Measurements from ENCODE around the gene SYCE1. TPM values are rescaled to one million over a fixed set of nuclear protein-coding genes. Genes with fewer than 3 reads are reported as not detected.

The SYCE1 gene, protein sequence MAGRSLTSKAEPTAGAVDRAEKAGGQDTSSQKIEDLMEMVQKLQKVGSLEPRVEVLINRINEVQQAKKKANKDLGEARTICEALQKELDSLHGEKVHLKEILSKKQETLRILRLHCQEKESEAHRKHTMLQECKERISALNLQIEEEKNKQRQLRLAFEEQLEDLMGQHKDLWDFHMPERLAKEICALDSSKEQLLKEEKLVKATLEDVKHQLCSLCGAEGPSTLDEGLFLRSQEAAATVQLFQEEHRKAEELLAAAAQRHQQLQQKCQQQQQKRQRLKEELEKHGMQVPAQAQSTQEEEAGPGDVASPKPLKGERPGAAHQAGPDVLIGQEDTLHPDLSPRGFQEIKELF
- 0.13 and 0.16 TPM in 2 replicates for total RNA-seq

DNA sequence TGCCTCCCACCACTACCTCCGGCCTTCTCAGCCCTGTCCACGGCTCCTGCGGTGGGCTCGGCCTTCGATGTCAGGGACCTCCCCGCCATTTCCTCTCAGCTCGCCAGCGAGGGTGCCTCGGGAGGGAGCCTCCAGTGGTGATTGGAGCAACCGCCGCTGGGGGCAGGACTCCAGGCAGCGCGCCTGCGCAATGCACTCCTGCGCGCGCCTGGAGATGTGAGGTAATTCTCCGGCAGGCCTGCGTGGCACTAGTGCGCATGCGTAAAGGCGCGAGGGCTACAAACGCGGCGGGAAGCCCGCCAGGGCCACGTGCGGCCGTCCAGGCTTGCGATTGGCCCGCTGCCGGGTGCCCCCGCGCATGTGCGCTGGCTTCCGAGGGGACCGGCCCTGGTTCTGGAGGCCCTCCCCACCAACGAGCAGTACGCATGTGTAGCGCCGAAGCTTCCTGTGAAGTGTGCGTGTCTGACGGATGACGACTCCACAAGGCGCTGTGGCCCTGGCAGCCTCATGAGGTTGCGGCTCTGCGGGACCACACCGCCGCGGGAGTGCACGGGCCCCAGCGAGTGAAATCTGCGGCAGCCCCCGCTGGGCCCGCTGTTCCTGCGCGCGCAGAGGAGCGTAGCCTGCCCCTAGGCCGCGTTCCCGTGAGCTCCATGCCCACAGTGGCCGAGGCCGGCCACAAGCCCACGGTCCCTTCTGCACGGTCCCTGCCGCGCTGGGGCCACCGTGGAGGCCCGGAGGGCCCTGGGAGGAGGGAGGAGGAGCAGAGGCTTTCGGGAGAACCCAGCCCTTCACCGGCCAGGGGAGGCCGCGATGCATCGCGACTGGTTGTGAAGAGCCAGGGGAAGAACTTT, at the start of gene SYCE1:
TSS of gene SYCE1 (minus strand) at position 143 of the 854 bp plus-strand sequence. CDS start at position 89, 54 bp downstream.

DNA sequence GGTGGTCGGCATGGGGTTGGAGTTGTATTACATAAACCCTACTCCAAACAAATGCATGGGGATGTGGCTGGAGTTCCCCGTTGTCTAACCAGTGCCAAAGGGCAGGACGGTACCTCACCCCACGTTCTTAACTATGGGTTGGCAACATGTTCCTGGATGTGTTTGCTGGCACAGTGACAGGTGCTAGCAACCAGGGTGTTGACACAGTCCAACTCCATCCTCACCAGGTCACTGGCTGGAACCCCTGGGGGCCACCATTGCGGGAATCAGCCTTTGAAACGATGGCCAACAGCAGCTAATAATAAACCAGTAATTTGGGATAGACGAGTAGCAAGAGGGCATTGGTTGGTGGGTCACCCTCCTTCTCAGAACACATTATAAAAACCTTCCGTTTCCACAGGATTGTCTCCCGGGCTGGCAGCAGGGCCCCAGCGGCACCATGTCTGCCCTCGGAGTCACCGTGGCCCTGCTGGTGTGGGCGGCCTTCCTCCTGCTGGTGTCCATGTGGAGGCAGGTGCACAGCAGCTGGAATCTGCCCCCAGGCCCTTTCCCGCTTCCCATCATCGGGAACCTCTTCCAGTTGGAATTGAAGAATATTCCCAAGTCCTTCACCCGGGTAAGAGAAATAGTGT, 38.3 kb downstream of the SYCE1 start, which contains the start of gene CYP2E1:
TSS of gene CYP2E1 (plus strand) at position 407 of the 632 bp plus-strand sequence. CDS start at position 440, 33 bp downstream.

Other genes starting within 250 kb of the SYCE1 start
- not detected in 2 replicates for gene CALY, start 228.7 kb downstream of the SYCE1 start, total RNA-seq
- not detected in 2 replicates for gene PRAP1, start 218.2 kb downstream of the SYCE1 start, total RNA-seq
- gene FUOM, start 207.6 kb downstream of the SYCE1 start, total RNA-seq, result 13.3 and 18.1 TPM in 2 replicates
- 59.1 and 71.9 TPM in 2 replicates for gene ECHS1, start 192.2 kb downstream of the SYCE1 start, total RNA-seq
- 6.0 and 6.9 TPM in 2 replicates for gene PAOX, start 186.3 kb downstream of the SYCE1 start, total RNA-seq
- gene MTG1, start 171.4 kb downstream of the SYCE1 start, total RNA-seq, result 34.6 and 48.5 TPM in 2 replicates
- not detected in 2 replicates for gene SPRN, start 141.0 kb downstream of the SYCE1 start, total RNA-seq
- gene SCART1, start 111.6 kb downstream of the SYCE1 start, total RNA-seq, result 0.49 and 1.2 TPM in 2 replicates
- gene CYP2E1, start 38.2 kb downstream of the SYCE1 start, total RNA-seq, result 0.16 and 0.63 TPM in 2 replicates
- gene FRG2B, start 61.2 kb upstream of the SYCE1 start, total RNA-seq, result not detected in 2 replicates

Data from bladder microvascular endothelial cell (primary cell).